ENCODE data around the gene KLRC4.
"Not testable (repeated sequence)": the region's sequence is repeated elsewhere in the genome, so short reads cannot be mapped to it uniquely, and the experiment has no call there.

DNA sequence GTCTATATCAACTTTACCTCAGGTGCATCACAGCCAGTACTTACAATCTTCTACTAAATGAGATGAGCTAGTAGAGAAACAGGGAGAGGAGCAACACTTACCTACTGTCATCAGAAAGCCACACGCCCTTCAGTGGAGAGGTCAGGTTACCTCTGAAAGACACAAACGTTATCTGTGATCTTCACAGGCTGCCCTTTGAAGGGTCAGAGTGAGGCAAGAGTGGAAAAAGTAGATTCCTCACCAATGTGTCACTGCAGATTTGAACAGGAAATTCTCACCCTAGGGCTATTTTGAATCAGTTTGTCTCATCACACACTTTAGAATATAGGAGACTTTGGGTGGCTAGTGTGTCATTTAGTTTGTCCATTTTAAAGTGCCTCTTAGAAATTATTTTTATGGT is 28.0 kb upstream of the KLRC4 start:
- TF ChIP-seq EZH2 (IDR thresholded peaks at IDR 0.05; ENCODE audit: borderline replicate concordance, insufficient read depth, low read length, poor library complexity, severe bottlenecking); SMC3 (conservative IDR thresholded peaks at IDR 0.05; ENCODE audit: poor library complexity); POLR2AphosphoS5 (IDR thresholded peaks at IDR 0.05): not testable (repeated sequence)
- TF ChIP-seq, protein P1, sequence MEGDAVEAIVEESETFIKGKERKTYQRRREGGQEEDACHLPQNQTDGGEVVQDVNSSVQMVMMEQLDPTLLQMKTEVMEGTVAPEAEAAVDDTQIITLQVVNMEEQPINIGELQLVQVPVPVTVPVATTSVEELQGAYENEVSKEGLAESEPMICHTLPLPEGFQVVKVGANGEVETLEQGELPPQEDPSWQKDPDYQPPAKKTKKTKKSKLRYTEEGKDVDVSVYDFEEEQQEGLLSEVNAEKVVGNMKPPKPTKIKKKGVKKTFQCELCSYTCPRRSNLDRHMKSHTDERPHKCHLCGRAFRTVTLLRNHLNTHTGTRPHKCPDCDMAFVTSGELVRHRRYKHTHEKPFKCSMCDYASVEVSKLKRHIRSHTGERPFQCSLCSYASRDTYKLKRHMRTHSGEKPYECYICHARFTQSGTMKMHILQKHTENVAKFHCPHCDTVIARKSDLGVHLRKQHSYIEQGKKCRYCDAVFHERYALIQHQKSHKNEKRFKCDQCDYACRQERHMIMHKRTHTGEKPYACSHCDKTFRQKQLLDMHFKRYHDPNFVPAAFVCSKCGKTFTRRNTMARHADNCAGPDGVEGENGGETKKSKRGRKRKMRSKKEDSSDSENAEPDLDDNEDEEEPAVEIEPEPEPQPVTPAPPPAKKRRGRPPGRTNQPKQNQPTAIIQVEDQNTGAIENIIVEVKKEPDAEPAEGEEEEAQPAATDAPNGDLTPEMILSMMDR (IDR thresholded peaks at IDR 0.05; ENCODE audit: poor library complexity, severe bottlenecking), result not testable (repeated sequence)
